NCI-H1436 treated with DMSO at 0.1 percent for 48 hours (cell line): ENCODE data around the gene ADAM22.

ENCODE experiments used
- DNase-seq: peaks from one replicate; lab custom pipeline; 2025; lab: John Stamatoyannopoulos, UW

ADAM22 gene

GRCh38 chr7:88169717-88170320, 235.8 kb downstream of the ADAM22 start:
- no peak for DNase-seq

GRCh38 chr7:88172842-88173241, 238.8 kb downstream of the ADAM22 start:
- no peak for DNase-seq

- DNase-seq = no peak
Observed at GRCh38 chr7:88176190-88176589, 242.1 kb downstream of the ADAM22 start.

DNA sequence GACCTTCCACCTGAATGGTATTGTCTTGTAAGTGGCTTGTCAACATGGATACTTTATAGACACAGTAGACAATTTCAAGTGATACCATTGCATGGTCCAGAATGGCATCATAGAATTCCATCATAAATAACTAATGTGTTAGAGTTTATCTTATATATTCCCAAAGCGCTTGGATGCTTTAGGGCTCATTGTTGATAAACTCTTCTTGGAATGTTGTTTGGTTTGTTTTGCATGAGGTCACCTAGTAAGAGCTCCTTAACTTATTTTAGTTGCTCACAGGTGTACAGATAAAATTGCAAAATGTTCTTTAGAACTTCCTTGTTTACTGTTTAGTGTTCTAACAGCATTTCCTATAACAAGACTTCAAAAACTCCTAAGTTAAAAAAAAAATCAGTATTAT, 249.0 kb downstream of the ADAM22 start:
- DNase-seq = no peak

- no peak for DNase-seq
Observed at GRCh38 chr7:88184848-88185304, 250.8 kb downstream of the ADAM22 start.

GRCh38 chr7:88185650-88186049, 251.6 kb downstream of the ADAM22 start:
- no peak for DNase-seq

GRCh38 chr7:88191911-88192310, 257.9 kb downstream of the ADAM22 start:
- DNase-seq = no peak

DNA sequence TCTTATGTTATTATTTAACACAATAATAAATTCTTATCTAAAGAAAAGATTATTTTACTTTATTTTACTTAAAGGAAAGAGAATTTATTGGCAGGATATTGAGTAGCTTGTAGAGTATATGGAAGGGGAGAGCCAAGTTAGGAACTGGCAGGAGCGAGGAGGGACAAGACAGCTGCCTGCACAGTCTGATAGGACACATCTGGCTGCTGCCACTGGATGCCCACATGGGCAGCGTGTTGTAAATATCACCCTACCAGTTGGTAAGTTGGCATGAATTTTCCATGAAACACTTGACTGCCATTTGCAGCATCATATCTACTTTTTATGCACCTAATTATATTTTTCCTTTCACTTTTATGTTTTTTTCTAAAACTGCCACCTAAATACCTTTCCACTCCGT, 266.2 kb downstream of the ADAM22 start:
- no peak for DNase-seq

- DNase-seq = no peak
Observed at GRCh38 chr7:88200789-88201188, 266.7 kb downstream of the ADAM22 start.

DNA sequence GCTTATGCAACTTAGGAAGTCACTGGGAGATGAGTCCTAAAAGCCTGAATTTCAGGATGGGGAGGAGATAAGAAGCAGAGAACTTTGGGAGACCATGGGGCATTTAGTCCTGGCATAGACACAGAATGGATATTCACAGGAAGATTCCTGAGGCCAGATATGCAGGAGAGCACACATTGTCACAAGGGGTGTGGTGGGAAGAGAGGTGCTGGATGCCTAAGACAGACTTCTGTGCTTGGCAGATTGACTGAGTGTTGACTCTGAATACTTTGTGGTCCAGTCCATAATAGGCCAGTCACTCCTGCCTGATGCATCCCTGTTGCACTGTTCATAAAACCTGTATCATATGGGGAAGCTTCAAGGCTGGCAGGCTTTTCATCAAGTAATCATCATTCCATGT, 267.3 kb downstream of the ADAM22 start:
- DNase-seq = no peak

DNA sequence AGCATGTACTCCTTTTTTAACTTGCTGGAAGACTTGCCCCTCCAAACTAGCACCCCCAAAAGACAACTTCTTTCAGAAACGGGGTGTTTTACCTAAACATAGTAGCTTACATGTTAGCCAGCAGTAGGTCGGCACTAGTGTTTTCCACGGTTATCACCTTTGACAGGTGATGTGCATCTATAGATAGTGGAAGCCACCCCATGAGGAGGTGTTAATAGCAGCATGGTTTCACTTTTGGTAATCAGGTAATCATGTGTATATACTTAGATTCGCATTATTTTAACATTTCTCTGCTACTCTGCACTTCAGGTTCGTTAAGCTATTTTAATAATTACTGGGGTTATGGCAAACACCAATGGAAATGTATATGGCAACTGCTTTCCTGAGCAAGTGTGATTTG, 268.2 kb downstream of the ADAM22 start:
- DNase-seq = no peak

- DNase-seq = no peak
Observed at GRCh38 chr7:88202799-88203198, 268.7 kb downstream of the ADAM22 start.

GRCh38 chr7:88203401-88203800, 269.4 kb downstream of the ADAM22 start:
- DNase-seq = no peak

DNA sequence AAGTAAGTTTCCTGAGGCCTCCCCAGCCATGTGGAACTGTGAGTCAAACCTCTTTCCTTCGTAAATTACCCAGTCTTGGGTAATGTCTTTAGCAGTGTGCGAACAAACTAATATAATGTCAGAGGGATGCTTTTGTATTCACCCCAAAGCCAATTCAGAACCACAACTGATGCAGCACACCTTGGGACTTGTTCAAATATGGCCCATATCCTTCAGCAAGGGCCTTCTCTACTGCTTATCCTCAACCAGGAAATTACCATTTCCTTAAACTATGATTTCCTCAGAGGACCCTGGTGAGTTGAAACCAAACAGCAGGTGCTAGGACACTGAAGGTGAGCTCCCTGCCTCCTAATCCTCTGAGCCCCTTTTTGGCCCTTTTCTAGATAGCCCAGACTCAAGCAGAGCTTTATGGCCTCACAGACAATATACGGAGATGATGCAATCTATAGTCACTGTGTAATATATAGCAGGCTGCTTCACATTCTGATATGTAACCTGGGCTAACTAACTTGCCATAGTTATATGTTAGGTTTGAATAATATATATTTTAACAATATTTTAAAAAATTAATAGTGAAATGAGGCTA, 270.6 kb downstream of the ADAM22 start:
- DNase-seq = no peak

GRCh38 chr7:88205179-88205578, 271.1 kb downstream of the ADAM22 start:
- no peak for DNase-seq

GRCh38 chr7:88206254-88206653, 272.2 kb downstream of the ADAM22 start:
- DNase-seq = no peak

DNA sequence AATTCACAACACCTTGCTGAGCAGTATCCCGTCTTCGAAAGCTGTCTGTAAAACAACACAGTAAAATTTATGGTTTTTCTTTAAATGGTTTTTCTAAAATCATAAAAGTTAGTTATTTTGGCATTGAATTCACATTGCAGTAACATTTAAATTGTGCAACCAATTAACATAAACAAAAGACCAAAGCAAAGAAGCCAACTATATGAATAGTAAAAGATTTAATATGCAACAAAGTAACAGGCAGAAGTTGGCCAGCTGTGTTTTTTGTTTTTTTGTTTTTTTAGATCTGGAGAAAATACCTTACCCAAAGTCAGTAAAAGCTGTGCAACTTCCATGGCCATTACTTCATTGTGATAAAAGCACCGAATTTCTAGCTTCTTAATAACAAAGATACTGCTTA, 274.5 kb downstream of the ADAM22 start:
- no peak for DNase-seq

GRCh38 chr7:88212918-88213317, 278.9 kb downstream of the ADAM22 start:
- no peak for DNase-seq

GRCh38 chr7:88214456-88214855, 280.4 kb downstream of the ADAM22 start:
- DNase-seq = no peak

DNA sequence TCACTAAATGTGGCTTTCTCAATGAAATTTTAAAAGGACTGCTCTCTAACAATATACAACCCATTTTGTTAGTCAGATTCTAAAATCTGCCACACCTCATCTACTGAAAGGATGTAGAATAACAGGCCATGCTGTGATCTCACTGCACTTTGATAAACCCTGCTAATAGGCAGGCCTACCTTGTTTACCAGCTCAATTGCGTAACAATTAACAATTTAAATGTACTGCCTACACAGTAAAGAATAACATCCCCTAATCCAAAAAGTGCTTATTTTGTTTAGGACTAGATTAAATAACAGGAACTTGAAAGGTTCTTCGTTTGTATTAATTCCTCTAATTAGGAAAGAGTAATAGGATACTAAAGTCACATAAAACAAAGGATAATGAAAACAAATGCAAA, 281.2 kb downstream of the ADAM22 start:
- no peak for DNase-seq

DNA sequence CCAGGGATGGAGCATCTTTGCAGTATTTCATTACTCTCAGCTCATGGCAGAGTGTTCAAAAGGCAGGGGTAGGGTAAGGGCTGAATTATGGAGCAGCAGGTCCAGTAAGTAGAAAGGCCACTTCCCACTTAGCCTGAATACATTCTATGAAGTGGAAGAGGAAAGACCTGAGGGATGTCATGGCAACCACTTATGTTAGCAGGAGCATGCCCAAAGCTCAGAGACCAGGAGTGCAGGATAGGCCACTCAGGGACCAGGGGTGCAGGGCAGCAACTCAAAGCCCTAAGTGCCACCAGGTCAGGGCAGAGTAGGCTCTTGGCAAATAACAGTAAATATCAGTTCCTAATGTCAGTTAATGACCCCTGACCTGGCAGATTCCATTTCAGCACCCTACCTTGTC, 282.2 kb downstream of the ADAM22 start:
- DNase-seq = no peak

DNA sequence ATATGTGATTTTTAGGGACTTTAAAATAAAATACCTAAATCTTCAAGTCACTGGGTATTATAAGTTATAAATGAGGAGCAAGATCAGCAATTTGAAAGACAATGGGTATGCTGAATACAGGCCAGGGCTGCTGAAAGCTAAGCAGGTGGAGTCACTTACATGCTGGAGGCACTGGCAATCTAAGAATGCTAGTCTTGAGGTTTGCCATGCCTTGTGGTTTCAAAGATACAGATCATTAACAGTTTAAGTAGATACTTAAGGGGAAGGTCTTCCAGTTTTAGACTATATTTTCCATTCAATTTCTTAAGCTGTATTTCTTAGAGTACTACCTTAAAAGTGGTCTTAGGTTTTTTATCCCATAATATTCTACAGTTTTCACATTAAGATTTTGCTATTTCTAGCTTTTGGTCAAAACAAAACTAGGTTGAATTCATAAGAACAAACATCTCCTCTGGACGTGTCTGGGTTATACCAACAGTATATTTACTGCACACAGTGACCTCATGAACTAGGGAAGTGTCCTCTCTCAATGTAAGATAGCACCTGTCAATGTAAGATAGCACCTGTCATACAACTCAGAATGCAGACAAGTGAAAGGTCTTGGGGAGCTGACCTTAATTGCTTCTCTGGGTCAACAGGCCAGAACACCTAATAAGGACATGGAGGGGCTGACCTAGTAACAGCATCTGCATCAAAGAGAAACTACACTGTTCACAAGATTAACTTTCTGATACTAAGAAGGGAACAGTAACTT, 283.8 kb downstream of the ADAM22 start:
- no peak for DNase-seq

- DNase-seq = no peak
Observed at GRCh38 chr7:88218429-88218745, 284.3 kb downstream of the ADAM22 start.
